Ovary (tissue), 3 donors: ENCODE results near the gene ADGRG2.

Source experiments
- POLR2A ChIP-seq: fragments of 450-650 bp; IDR thresholded peaks from one replicate; pipeline ENCODE4 v1.6.1; 2017; ENCODE audit warnings: antibody characterized with exemption, mild to moderate bottlenecking, moderate library complexity
- TF ChIP-seq, protein P1 (sequence below), 3 donors: fragments of 450-650 bp in 2 of 3; fragments of 200-600 bp in 1 of 3; IDR thresholded peaks; one replicate each; pipeline versions ENCODE4 v1.5.1 to v1.8.0; 2016 to 2022; ENCODE audit warnings: antibody characterized with exemption in 3 of 3, mild to moderate bottlenecking in 1 of 3
- donor health status: DM: no; HTN: no; CAD: no.

DNA sequence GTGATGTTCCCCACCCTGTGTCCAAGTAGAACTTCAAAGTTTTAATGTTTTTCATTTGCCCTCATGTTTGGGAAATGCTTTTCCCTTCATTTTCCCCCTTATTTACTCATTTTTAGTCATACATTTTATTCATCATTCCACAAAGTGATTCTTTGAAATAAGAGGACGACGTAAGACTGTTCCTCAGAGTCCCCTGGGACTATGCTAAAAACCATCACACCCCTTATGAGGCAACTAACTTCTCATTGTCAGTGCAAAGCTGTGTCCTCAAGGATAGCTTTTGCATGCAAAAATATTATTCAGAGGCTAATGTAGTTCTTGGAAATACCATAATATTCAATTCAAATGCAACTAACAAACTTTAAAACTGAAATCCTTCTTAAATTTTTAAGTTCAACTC, 14.8 kb upstream of the ADGRG2 start:
- TF ChIP-seq, protein P1, sequence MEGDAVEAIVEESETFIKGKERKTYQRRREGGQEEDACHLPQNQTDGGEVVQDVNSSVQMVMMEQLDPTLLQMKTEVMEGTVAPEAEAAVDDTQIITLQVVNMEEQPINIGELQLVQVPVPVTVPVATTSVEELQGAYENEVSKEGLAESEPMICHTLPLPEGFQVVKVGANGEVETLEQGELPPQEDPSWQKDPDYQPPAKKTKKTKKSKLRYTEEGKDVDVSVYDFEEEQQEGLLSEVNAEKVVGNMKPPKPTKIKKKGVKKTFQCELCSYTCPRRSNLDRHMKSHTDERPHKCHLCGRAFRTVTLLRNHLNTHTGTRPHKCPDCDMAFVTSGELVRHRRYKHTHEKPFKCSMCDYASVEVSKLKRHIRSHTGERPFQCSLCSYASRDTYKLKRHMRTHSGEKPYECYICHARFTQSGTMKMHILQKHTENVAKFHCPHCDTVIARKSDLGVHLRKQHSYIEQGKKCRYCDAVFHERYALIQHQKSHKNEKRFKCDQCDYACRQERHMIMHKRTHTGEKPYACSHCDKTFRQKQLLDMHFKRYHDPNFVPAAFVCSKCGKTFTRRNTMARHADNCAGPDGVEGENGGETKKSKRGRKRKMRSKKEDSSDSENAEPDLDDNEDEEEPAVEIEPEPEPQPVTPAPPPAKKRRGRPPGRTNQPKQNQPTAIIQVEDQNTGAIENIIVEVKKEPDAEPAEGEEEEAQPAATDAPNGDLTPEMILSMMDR (IDR thresholded peaks at IDR 0.05), result no peak
- TF ChIP-seq POLR2A, result no peak
